GM19023 (cell line): Measurements from ENCODE around the gene NEK6.
A peak's percentile ranks its signal among the peaks of the same experiment; 100 is the strongest.
"Not testable (repeated sequence)": the region's sequence is repeated elsewhere in the genome, so short reads cannot be mapped to it uniquely, and the experiment has no call there.

Experiments used
- ATAC-seq: cut with Tn5 transposase; IDR thresholded peaks from one replicate; pipeline ENCODE4 v1.9.1; 2021; ENCODE audit warnings: mild to moderate bottlenecking, moderate library complexity; ENCODE audit not compliant: unreplicated experiment

NEK6 gene

GRCh38 chr9:124225945-124226344, 31.8 kb upstream of the NEK6 start:
- no peak for ATAC-seq

- no peak for ATAC-seq
Measured at GRCh38 chr9:124228516-124228915, 29.2 kb upstream of the NEK6 start.

- no peak for ATAC-seq
Measured at GRCh38 chr9:124231095-124231737, 26.5 kb upstream of the NEK6 start.

GRCh38 chr9:124238546-124239140, 19.1 kb upstream of the NEK6 start:
- ATAC-seq, result no peak

- peak; percentile 71 for ATAC-seq
Measured at GRCh38 chr9:124239249-124240073, 18.3 kb upstream of the NEK6 start.

GRCh38 chr9:124242331-124243194, 15.2 kb upstream of the NEK6 start:
- ATAC-seq, result no peak

GRCh38 chr9:124247393-124247792, 10.4 kb upstream of the NEK6 start:
- ATAC-seq, result not testable (repeated sequence)

GRCh38 chr9:124248066-124248465, 9.7 kb upstream of the NEK6 start:
- ATAC-seq, result no peak

- ATAC-seq, result no peak
Measured at GRCh38 chr9:124248960-124249359, 8.8 kb upstream of the NEK6 start.

GRCh38 chr9:124251204-124251603, 6.5 kb upstream of the NEK6 start:
- ATAC-seq, result no peak

- no peak for ATAC-seq
Measured at GRCh38 chr9:124251605-124252378, 6.0 kb upstream of the NEK6 start.

GRCh38 chr9:124252878-124253277, 4.9 kb upstream of the NEK6 start:
- ATAC-seq, result not testable (repeated sequence)

- peak; percentile 39 for ATAC-seq
Measured at GRCh38 chr9:124254261-124254682, 3.5 kb upstream of the NEK6 start.

GRCh38 chr9:124255222-124255621, 2.5 kb upstream of the NEK6 start:
- ATAC-seq, result no peak

- ATAC-seq, result no peak
Measured at GRCh38 chr9:124256517-124257069, 1.2 kb upstream of the NEK6 start.

GRCh38 chr9:124257070-124257843, 492 bp upstream of the NEK6 start:
- no peak for ATAC-seq

GRCh38 chr9:124258607-124259157, 933 bp downstream of the NEK6 start:
- ATAC-seq, result no peak

GRCh38 chr9:124259158-124259808, 1.5 kb downstream of the NEK6 start:
- no peak for ATAC-seq
